PFSK-1 (cell line): ENCODE measurements around the gene AMIGO3.

Source experiments
- FOXP2 ChIP-seq: optimal IDR thresholded peaks from 2 replicates; pipeline ENCODE3; 2011; ENCODE audit warnings: borderline replicate concordance, control low read depth, inconsistent platforms; ENCODE audit not compliant: insufficient read depth; ENCODE audit errors: extremely low read length, extremely low read depth
- POLR2AphosphoS5 ChIP-seq: IDR thresholded peaks from 2 replicates; pipeline ENCODE4 v1.6.1; 2012; ENCODE audit warnings: low read depth, mild to moderate bottlenecking, control low read depth, low read length, moderate library complexity
- REST ChIP-seq, 2 experiments: IDR thresholded peaks; 2 replicates each; pipeline versions ENCODE4 v1.6.1 to v1.8.0; 2011 to 2012; ENCODE audit warnings: low read depth in 2 of 2, low read length in 2 of 2, control low read depth in 1 of 2, inconsistent platforms in 1 of 2, mild to moderate bottlenecking in 1 of 2, moderate library complexity in 1 of 2; ENCODE audit not compliant: insufficient read depth in 1 of 2
- SIN3A ChIP-seq: IDR thresholded peaks from 2 replicates; pipeline ENCODE4 v1.6.1; 2012; ENCODE audit warnings: mild to moderate bottlenecking, low read length, moderate library complexity, borderline replicate concordance; ENCODE audit not compliant: insufficient read depth
- TAF1 ChIP-seq: IDR thresholded peaks from 2 replicates; pipeline ENCODE4 v1.6.1; 2012; ENCODE audit warnings: low read length, control low read depth, borderline replicate concordance; ENCODE audit not compliant: insufficient read depth

The AMIGO3 gene

GRCh38 chr3:49733551-49733950 lies 14.1 kb upstream of the AMIGO3 start:
- TF ChIP-seq SIN3A (no peak), TAF1 (no peak), FOXP2 (no peak), POLR2AphosphoS5 (no peak), REST (IDR thresholded peaks at IDR 0.05; ENCODE audit: insufficient read depth in 1 of 2, low read depth in 2 of 2, low read length in 2 of 2) (no peak)

- TF ChIP-seq SIN3A (no peak), FOXP2 (no peak), REST (IDR thresholded peaks at IDR 0.05; ENCODE audit: insufficient read depth in 1 of 2, low read depth in 2 of 2, low read length in 2 of 2) (no peak), POLR2AphosphoS5 (no peak), TAF1 (no peak)
Observed at GRCh38 chr3:49732597-49732996, 13.1 kb upstream of the AMIGO3 start.

DNA sequence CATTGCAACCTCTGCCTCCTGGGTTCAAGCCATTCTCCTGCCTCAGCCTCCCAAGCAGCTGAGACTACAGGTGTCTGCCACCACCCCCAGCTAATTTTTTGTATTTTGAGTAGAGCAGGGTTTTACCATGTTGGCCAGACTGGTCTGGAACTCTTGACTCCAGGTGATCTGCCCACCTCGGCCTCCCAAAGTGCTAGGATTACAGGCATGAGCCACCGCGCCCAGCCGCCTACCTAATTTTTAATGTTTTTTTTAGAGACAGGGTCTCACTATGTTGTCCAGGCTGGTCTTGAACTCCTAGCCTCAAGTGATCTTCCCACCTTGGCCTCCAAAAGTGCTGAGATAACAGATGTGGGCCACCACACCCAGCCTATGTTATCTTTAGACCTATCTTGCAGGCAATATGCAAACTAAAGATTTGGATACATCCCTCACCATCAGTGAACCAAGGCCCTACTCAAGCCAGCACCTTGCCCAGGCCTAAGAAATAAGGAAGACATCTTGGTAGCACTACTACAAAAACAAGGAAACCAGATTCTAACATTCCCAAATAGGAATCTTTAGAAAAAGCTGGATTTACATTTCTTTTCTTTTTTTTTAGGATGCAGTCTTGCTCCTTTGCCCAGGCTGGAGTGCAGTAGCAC lies 10.6 kb upstream of the AMIGO3 start:
- TF ChIP-seq TAF1 (no peak), FOXP2 (no peak), POLR2AphosphoS5 (no peak), REST (IDR thresholded peaks at IDR 0.05; ENCODE audit: insufficient read depth in 1 of 2, low read depth in 2 of 2, low read length in 2 of 2) (no peak), SIN3A (no peak)

- TF ChIP-seq POLR2AphosphoS5: no peak
- TF ChIP-seq SIN3A: no peak
- no peak for TF ChIP-seq FOXP2
- TF ChIP-seq TAF1: no peak
- no peak for TF ChIP-seq REST (IDR thresholded peaks at IDR 0.05; ENCODE audit: insufficient read depth in 1 of 2, low read depth in 2 of 2, low read length in 2 of 2)
Observed at GRCh38 chr3:49727924-49728361, 8.5 kb upstream of the AMIGO3 start.
